ENCODE data around the gene PSME2. TPM values are rescaled to one million over a fixed set of nuclear protein-coding genes. Genes with fewer than 3 reads are reported as not detected.

PSME2 gene
- total and polyA plus RNA-seq, 9 of the 15 experiments (the other 6 are each of a cell fraction or from before 2014, with no cell fraction given), result 111 to 579 (median 159) TPM

- TF ChIP-seq, protein P1, sequence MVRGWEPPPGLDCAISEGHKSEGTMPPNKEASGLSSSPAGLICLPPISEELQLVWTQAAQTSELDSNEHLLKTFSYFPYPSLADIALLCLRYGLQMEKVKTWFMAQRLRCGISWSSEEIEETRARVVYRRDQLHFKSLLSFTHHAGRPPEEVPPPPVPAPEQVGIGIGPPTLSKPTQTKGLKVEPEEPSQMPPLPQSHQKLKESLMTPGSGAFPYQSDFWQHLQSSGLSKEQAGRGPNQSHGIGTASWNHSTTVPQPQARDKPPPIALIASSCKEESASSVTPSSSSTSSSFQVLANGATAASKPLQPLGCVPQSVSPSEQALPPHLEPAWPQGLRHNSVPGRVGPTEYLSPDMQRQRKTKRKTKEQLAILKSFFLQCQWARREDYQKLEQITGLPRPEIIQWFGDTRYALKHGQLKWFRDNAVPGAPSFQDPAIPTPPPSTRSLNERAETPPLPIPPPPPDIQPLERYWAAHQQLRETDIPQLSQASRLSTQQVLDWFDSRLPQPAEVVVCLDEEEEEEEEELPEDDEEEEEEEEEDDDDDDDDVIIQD (CRISPR knock-in tag; IDR thresholded peaks at IDR 0.05), result no peak
- TF ChIP-seq CBFB (CRISPR knock-in tag; IDR thresholded peaks at IDR 0.05) (no peak), CREB3 (tag; conservative IDR thresholded peaks at IDR 0.05; ENCODE audit: low read depth) (no peak), RBM17 (IDR thresholded peaks at IDR 0.05; ENCODE audit: borderline replicate concordance, low read depth, low read length) (no peak), STAG1 (CRISPR knock-in tag; IDR thresholded peaks at IDR 0.05; ENCODE audit: borderline replicate concordance) (no peak), SMARCB1 (IDR thresholded peaks at IDR 0.05; ENCODE audit: insufficient read length, low read depth) (no peak), NRF1 (conservative IDR thresholded peaks at IDR 0.05 in 1 of 2, IDR thresholded peaks at IDR 0.05 in 1 of 2) (peak; percentile 83 to 84), SUPT5H (IDR thresholded peaks at IDR 0.05) (peak; percentile 60), MTA1 (IDR thresholded peaks at IDR 0.05; ENCODE audit: borderline replicate concordance) (no peak), ZNF121 (CRISPR knock-in tag; conservative IDR thresholded peaks at IDR 0.05) (no peak), RBM34 (IDR thresholded peaks at IDR 0.05; ENCODE audit: borderline replicate concordance, insufficient read depth, low read length) (no peak), ELF1 (tag; IDR thresholded peaks at IDR 0.05) (no peak), RBM14 (IDR thresholded peaks at IDR 0.05; ENCODE audit: borderline replicate concordance, insufficient read depth, low read depth, low read length) (no peak), SOX6 (IDR thresholded peaks at IDR 0.05) (no peak)
- TF ChIP-seq, protein P2, sequence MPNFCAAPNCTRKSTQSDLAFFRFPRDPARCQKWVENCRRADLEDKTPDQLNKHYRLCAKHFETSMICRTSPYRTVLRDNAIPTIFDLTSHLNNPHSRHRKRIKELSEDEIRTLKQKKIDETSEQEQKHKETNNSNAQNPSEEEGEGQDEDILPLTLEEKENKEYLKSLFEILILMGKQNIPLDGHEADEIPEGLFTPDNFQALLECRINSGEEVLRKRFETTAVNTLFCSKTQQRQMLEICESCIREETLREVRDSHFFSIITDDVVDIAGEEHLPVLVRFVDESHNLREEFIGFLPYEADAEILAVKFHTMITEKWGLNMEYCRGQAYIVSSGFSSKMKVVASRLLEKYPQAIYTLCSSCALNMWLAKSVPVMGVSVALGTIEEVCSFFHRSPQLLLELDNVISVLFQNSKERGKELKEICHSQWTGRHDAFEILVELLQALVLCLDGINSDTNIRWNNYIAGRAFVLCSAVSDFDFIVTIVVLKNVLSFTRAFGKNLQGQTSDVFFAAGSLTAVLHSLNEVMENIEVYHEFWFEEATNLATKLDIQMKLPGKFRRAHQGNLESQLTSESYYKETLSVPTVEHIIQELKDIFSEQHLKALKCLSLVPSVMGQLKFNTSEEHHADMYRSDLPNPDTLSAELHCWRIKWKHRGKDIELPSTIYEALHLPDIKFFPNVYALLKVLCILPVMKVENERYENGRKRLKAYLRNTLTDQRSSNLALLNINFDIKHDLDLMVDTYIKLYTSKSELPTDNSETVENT (CRISPR knock-in tag; IDR thresholded peaks at IDR 0.05), result no peak
- TF ChIP-seq, protein P3, sequence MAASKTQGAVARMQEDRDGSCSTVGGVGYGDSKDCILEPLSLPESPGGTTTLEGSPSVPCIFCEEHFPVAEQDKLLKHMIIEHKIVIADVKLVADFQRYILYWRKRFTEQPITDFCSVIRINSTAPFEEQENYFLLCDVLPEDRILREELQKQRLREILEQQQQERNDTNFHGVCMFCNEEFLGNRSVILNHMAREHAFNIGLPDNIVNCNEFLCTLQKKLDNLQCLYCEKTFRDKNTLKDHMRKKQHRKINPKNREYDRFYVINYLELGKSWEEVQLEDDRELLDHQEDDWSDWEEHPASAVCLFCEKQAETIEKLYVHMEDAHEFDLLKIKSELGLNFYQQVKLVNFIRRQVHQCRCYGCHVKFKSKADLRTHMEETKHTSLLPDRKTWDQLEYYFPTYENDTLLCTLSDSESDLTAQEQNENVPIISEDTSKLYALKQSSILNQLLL (CRISPR knock-in tag; IDR thresholded peaks at IDR 0.05; ENCODE audit: borderline replicate concordance), result no peak
- TF ChIP-seq, protein P4, sequence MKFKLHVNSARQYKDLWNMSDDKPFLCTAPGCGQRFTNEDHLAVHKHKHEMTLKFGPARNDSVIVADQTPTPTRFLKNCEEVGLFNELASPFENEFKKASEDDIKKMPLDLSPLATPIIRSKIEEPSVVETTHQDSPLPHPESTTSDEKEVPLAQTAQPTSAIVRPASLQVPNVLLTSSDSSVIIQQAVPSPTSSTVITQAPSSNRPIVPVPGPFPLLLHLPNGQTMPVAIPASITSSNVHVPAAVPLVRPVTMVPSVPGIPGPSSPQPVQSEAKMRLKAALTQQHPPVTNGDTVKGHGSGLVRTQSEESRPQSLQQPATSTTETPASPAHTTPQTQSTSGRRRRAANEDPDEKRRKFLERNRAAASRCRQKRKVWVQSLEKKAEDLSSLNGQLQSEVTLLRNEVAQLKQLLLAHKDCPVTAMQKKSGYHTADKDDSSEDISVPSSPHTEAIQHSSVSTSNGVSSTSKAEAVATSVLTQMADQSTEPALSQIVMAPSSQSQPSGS (CRISPR knock-in tag; IDR thresholded peaks at IDR 0.05), result no peak
- TF ChIP-seq, protein P5, sequence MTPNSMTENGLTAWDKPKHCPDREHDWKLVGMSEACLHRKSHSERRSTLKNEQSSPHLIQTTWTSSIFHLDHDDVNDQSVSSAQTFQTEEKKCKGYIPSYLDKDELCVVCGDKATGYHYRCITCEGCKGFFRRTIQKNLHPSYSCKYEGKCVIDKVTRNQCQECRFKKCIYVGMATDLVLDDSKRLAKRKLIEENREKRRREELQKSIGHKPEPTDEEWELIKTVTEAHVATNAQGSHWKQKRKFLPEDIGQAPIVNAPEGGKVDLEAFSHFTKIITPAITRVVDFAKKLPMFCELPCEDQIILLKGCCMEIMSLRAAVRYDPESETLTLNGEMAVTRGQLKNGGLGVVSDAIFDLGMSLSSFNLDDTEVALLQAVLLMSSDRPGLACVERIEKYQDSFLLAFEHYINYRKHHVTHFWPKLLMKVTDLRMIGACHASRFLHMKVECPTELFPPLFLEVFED (CRISPR knock-in tag; conservative IDR thresholded peaks at IDR 0.05), result no peak
These were observed 10.4 kb downstream of the PSME2 start, which contains the start of gene PSME1 (continued) for GRCh38 chr14:24135834-24136683.

Measured in K562 (cell line).